Endothelial cell of umbilical vein (primary cell): ENCODE results near the gene CCL4. TPM values are rescaled to one million over a fixed set of nuclear protein-coding genes. Genes with fewer than 3 reads are reported as not detected.
"Not testable (repeated sequence)": the region's sequence is repeated elsewhere in the genome, so short reads cannot be mapped to it uniquely, and the experiment has no call there.

Source experiments
- BruUV-seq: library from RNA; stranded (reverse); fragments of 400-500 nt; replicated peaks from 2 replicates; lab custom pipeline; 2021; lab: Mats Ljungman, UMichigan
- CTCF ChIA-PET: fragments of 300-600, 350-600 bp; sonication (Branson Sonifier 250); formaldehyde crosslinking; loops from one replicate; lab custom pipeline; 2021; ENCODE audit warnings: antibody characterized with exemption, inconsistent platforms; lab: Charles Lee
- POLR2A ChIA-PET: fragments of 300-600, 350-600 bp; sonication (Branson Sonifier 250); formaldehyde crosslinking; loops from one replicate; lab custom pipeline; 2021; ENCODE audit warnings: antibody characterized with exemption, inconsistent platforms; lab: Charles Lee
- DNase-seq: peaks from one replicate; pipeline ENCODE4 v3.0.0-alpha.2; 2011; ENCODE audit warnings: low read depth, low spot score
- FAIRE-seq: peaks from 2 replicates; lab custom pipeline; 2011; peaks lifted over from hg19 to GRCh38; lab: Jason Lieb, UNC
- H2AFZ ChIP-seq: 2 replicates; pipeline ENCODE4 v1.6.0; 2012; ENCODE audit warnings: low read depth, low read length, control low read depth, inconsistent platforms
- H3K27ac ChIP-seq: 2 replicates; pipeline ENCODE4 v1.5.1; 2011; ENCODE audit warnings: low read depth, mild to moderate bottlenecking, control low read depth, low read length, moderate library complexity; ENCODE audit not compliant: insufficient read depth
- H3K27me3 ChIP-seq, 2 experiments: 2 replicates each; pipeline versions ENCODE4 v1.6.0 to v1.6.1; 2011; ENCODE audit warnings: low read length in 2 of 2, mixed read lengths in 1 of 2; ENCODE audit not compliant: control insufficient read depth in 2 of 2, insufficient read depth in 2 of 2
- H3K36me3 ChIP-seq, 2 experiments: 2 replicates in 1 of 2; 3 replicates in 1 of 2; pipeline ENCODE4 v1.5.1; 2011; ENCODE audit warnings: low read length in 2 of 2, mild to moderate bottlenecking in 1 of 2, moderate library complexity in 1 of 2; ENCODE audit not compliant: control insufficient read depth in 2 of 2, insufficient read depth in 2 of 2; ENCODE audit errors: extremely low read depth in 1 of 2
- H3K4me1 ChIP-seq: 3 replicates; pipeline ENCODE4 v1.5.1; 2011; ENCODE audit warnings: mild to moderate bottlenecking, low read length; ENCODE audit not compliant: control insufficient read depth, insufficient read depth; ENCODE audit errors: extremely low read depth
- H3K4me2 ChIP-seq: 2 replicates; pipeline ENCODE4 v1.6.1; 2011; ENCODE audit warnings: low read length, control low read depth, mixed read lengths; ENCODE audit not compliant: insufficient read depth
- H3K4me3 ChIP-seq, 3 experiments: fragments of 200-600 bp in 1 of 3; sonication (generic), shearing (Covaris generic) in 1 of 3; replicated peaks in 1 of 3; 2 replicates each; pipeline ENCODE4 v1.5.1; 2011 to 2016; ENCODE audit warnings: control low read depth in 3 of 3, low read length in 3 of 3, mild to moderate bottlenecking in 2 of 3, inconsistent platforms in 1 of 3, low read depth in 1 of 3, moderate library complexity in 1 of 3; ENCODE audit not compliant: insufficient read depth in 1 of 3
- H3K79me2 ChIP-seq: 2 replicates; pipeline ENCODE4 v1.6.0; 2012; ENCODE audit warnings: low read length, inconsistent platforms; ENCODE audit not compliant: control insufficient read depth, insufficient read depth
- H3K9ac ChIP-seq: replicated peaks from 2 replicates; pipeline ENCODE3; 2011; ENCODE audit warnings: low read length, control low read depth; ENCODE audit not compliant: insufficient read depth; ENCODE audit errors: extremely low read depth
- H3K9me1 ChIP-seq: replicated peaks from 3 replicates; pipeline ENCODE4 v1.6.0; 2011; ENCODE audit warnings: mild to moderate bottlenecking, low read length; ENCODE audit not compliant: control insufficient read depth, insufficient read depth; ENCODE audit errors: extremely low read depth
- H3K9me3 ChIP-seq: replicated peaks from 2 replicates; pipeline ENCODE4 v1.5.1; 2012; ENCODE audit warnings: low read length, inconsistent platforms; ENCODE audit not compliant: control insufficient read depth, insufficient read depth
- H4K20me1 ChIP-seq: replicated peaks from 2 replicates; pipeline ENCODE3; 2011; ENCODE audit warnings: mild to moderate bottlenecking, low read length; ENCODE audit not compliant: control insufficient read depth, insufficient read depth; ENCODE audit errors: extremely low read depth
- MAX ChIP-seq: IDR thresholded peaks from 2 replicates; pipeline ENCODE4 v1.6.1; 2011; ENCODE audit not compliant: insufficient read depth, insufficient read length
- dilution Hi-C: fragments of 300-500 bp; cut with MboI; formaldehyde crosslinking; loops from one replicate; pipeline ENCODE4 v1.15.0; 2019; ENCODE audit warnings: low sequenced_read_pairs; ENCODE audit not compliant: extremely low pct_ligation_motif_present
- intact Hi-C: fragments of 100-400 bp; cut with micrococcal nuclease; formaldehyde crosslinking; loops from one replicate; pipeline ENCODE4 v1.10.0; 2022
- polyA plus RNA-seq, 4 experiments: library from polyadenylated mRNA; depleted of rRNA in 3 of 4; stranded (reverse) in 3 of 4; unstranded in 1 of 4; fragments of >200 nt; gene quantifications; 2 replicates each; pipeline versions ENCODE4 v1.2.1 to v1.2.3, GENCODE V29; 2011 to 2012; ENCODE audit warnings: missing spikeins in 1 of 4
- total RNA-seq: library from RNA; stranded (reverse); gene quantifications from 2 replicates; pipeline ENCODE4 v1.2.3, GENCODE V29; 2021

The CCL4 gene
- total and polyA plus RNA-seq, 2 donors (not counting 3 experiments of a cell fraction or from before 2014, with no cell fraction given), result not detected

GRCh38 chr17:36092715-36093114 is 10.9 kb upstream of the CCL4 start:
- H3K4me3 ChIP-seq, H3K9me1 ChIP-seq, H2AFZ ChIP-seq, H3K79me2 ChIP-seq, CTCF ChIA-PET, H4K20me1 ChIP-seq, H3K9me3 ChIP-seq, intact Hi-C loops, H3K4me1 ChIP-seq, H3K27ac ChIP-seq, DNase-seq, dilution Hi-C loops, H3K4me2 ChIP-seq, H3K27me3 ChIP-seq, BruUV-seq, H3K9ac ChIP-seq, POLR2A ChIA-PET, FAIRE-seq, H3K36me3 ChIP-seq: not testable (repeated sequence)

GRCh38 chr17:36094232-36094631 is 9.4 kb upstream of the CCL4 start:
- no peak for TF ChIP-seq MAX
- DNase-seq, result no peak
- intact Hi-C loops, result no loop called here

More at GRCh38 chr17:36094232-36094631, 9.4 kb upstream of the CCL4 start:
- dilution Hi-C loops, result no loop called here
- no peaks in the 10 kb centered on the region for H3K36me3 ChIP-seq
- POLR2A ChIA-PET, result no interaction called here
- H3K27me3 ChIP-seq, result peaks cover 7% of the 10 kb centered on the region in 2 experiments
- no peak overlapping the region for H2AFZ ChIP-seq
- no peak overlapping the region for H3K27ac ChIP-seq
- no peaks in the 10 kb centered on the region for H4K20me1 ChIP-seq
- FAIRE-seq, result no peak
- no peak overlapping the region for H3K9ac ChIP-seq
- no peaks in the 10 kb centered on the region for H3K9me3 ChIP-seq
- H3K4me3 ChIP-seq, result no peak overlapping the region
- CTCF ChIA-PET, result no interaction called here
- no peak overlapping the region for H3K4me2 ChIP-seq
- BruUV-seq, result no TSS peak
- no peaks in the 10 kb centered on the region for H3K79me2 ChIP-seq
- H3K9me1 ChIP-seq, result no peaks in the 10 kb centered on the region
- no peaks in the 10 kb centered on the region for H3K4me1 ChIP-seq
